HG03060 (cell line): ENCODE data around the gene GPC6.

Source experiments
- ATAC-seq: cut with Tn5 transposase; IDR thresholded peaks from one replicate; pipeline ENCODE4 v1.9.1; 2021; ENCODE audit warnings: low read depth, moderate number of reproducible peaks; ENCODE audit not compliant: unreplicated experiment

GPC6 gene

GRCh38 chr13:94053986-94054593, 827.5 kb downstream of the GPC6 start:
- ATAC-seq, result no peak

- ATAC-seq, result no peak
Observed at GRCh38 chr13:94056362-94056990, 829.9 kb downstream of the GPC6 start.

GRCh38 chr13:94057618-94058186, 831.1 kb downstream of the GPC6 start:
- ATAC-seq, result no peak

GRCh38 chr13:94058821-94059360, 832.3 kb downstream of the GPC6 start:
- ATAC-seq, result no peak

GRCh38 chr13:94061301-94061700, 834.7 kb downstream of the GPC6 start:
- ATAC-seq, result no peak

- ATAC-seq, result no peak
Observed at GRCh38 chr13:94063096-94063495, 836.5 kb downstream of the GPC6 start.

- ATAC-seq, result no peak
Observed at GRCh38 chr13:94063848-94064247, 837.2 kb downstream of the GPC6 start.

GRCh38 chr13:94065741-94066140, 839.1 kb downstream of the GPC6 start:
- ATAC-seq, result no peak

- no peak for ATAC-seq
Observed at GRCh38 chr13:94073007-94073744, 846.6 kb downstream of the GPC6 start.

GRCh38 chr13:94079876-94080275, 853.3 kb downstream of the GPC6 start:
- ATAC-seq, result no peak

- no peak for ATAC-seq
Observed at GRCh38 chr13:94080527-94080926, 853.9 kb downstream of the GPC6 start.

GRCh38 chr13:94087100-94087499, 860.5 kb downstream of the GPC6 start:
- ATAC-seq, result no peak

- ATAC-seq, result no peak
Observed at GRCh38 chr13:94088742-94089141, 862.1 kb downstream of the GPC6 start.

- ATAC-seq, result no peak
Observed at GRCh38 chr13:94090773-94091480, 864.3 kb downstream of the GPC6 start.

GRCh38 chr13:94093652-94094315, 867.2 kb downstream of the GPC6 start:
- ATAC-seq, result no peak

GRCh38 chr13:94109715-94110374, 883.2 kb downstream of the GPC6 start:
- ATAC-seq, result no peak

GRCh38 chr13:94112227-94112626, 885.6 kb downstream of the GPC6 start:
- no peak for ATAC-seq

GRCh38 chr13:94112731-94113130, 886.1 kb downstream of the GPC6 start:
- no peak for ATAC-seq

GRCh38 chr13:94113245-94113644, 886.6 kb downstream of the GPC6 start:
- ATAC-seq, result no peak

- ATAC-seq, result no peak
Observed at GRCh38 chr13:94114166-94114565, 887.6 kb downstream of the GPC6 start.
